Pulmonary artery endothelial cell (primary cell): ENCODE data around the gene POU5F2. TPM values are rescaled to one million over a fixed set of nuclear protein-coding genes. Genes with fewer than 3 reads are reported as not detected.

Source experiments
- DNase-seq: peaks from one replicate; pipeline ENCODE4 v3.0.0-alpha.2; 2011; ENCODE audit warnings: low read depth, low spot score
- total RNA-seq: library from RNA; depleted of rRNA; stranded (reverse); fragments of >200 nt; gene quantifications from 2 replicates; pipeline ENCODE4 v1.2.3, GENCODE V29; 2014

POU5F2 gene
- 0.26 and 0.46 TPM in 2 replicates for total RNA-seq

DNA sequence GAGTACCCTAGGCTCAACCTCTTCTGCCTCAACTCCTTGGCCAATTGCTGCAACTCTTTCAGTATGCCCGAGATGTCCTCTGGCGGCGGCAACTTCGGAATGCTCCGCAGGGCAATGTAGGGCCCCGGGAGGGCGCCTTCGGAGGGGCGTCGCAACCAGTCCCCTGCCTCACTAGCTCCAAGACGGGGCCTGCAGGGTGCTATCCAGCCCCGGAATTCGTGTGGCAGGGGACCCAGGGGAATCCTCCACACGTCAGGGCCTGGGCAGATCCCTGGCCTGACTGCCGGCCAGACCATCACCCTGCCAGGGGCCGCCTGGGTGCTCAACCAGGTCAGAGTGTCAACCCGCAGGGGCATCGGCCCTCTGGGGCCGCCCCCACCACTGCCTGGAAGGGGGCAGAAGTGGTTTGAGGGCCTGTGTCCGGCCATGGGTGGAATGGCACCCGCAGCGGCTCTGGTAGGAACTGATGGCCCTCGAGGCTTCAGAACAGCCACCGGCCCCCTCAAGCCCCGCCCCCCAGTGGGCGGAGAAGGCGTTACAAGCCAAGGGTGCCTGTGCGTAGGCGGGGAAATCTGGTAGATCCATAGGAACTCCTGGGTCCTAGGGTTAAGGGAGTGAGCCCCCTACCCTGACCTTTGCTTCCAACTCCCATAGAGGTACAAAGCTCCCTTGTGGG, at the start of gene POU5F2:
POU5F2 (minus strand) TSS at position 465 of the 676 bp plus-strand sequence; CDS start at position 428, 37 bp downstream.
- DNase-seq = no peak

- DNase-seq = no peak
Measured at GRCh38 chr5:93790401-93790800, 49.0 kb upstream of the POU5F2 start.

DNA sequence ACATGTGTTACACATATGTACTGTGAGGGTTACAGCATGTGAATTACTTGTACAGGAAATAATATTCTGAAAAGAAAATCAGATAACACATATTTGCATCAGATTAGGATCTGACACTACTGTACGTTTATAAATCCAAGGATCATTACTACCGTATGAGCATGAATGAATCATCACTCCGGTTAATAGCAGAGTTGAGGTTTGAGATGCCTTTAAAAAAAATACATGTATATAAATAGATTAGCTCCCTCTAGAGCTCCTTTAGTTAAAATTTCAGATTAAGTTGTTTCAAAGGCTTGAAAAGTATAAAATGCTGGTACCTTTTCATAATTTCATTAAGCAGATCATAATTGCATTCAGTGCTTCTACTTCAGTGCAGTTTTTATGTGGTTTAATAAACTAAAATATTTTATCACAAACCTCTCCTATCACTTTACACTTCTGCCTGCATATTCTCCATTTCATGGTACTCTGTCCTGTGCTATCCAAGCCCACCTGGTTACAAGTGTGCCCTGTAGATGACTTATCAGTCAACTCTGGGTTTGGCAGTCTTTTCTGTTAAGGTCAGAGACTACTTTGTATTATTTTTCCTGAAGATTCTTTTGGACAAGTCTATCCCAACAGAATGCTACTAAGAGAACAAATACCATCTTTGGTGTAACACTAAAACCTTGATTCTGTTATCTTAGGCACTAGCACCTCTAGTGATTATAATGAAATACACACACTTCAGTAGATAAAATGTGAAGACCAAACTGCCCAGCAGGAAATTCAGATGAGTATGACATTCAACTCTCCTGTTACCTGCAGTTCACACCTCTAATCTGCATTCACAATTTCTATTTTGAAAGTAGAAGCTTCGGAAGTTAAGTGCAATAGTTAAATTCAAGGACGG, 48.0 kb upstream of the POU5F2 start:
- DNase-seq = no peak

DNA sequence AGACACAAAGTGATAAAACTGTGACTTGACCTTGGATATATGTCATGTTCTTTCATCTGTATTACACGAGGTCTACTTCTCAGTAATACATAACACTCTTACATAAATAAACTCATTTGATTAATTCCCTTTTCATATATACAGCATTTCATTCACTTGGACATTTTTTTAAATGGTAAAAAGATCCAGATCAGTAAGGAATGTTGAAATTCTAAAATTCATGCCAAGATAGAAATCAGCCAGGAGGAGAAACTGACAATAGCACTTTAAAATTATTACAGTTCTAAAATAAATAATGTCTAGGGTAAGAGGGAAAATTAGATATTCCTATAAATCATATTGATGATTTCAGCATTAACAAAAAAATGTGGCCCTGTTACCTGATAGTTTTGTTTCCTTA, 46.2 kb upstream of the POU5F2 start:
- no peak for DNase-seq

GRCh38 chr5:93785475-93785874, 44.1 kb upstream of the POU5F2 start:
- DNase-seq = no peak

- no peak for DNase-seq
Measured at GRCh38 chr5:93782978-93783377, 41.6 kb upstream of the POU5F2 start.

DNA sequence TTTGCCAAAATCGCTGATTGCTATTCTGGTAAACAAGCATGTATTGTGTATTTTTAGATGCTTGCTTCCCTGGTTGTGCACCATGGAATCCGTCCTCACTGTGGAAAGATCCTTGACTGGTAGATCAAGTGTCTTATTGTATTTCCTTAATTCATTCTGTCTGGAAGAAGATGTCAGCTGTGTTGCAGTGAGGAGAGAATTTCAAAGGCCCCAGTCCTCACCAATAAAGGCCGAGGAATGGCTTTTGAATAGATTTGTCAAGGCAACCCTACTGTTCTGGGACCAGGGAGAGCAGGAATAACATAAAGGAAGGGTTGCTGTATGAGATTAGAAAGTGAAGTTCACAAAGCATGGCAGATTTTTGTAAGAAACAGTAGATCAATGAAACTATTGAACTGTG, 36.2 kb upstream of the POU5F2 start:
- no peak for DNase-seq

DNA sequence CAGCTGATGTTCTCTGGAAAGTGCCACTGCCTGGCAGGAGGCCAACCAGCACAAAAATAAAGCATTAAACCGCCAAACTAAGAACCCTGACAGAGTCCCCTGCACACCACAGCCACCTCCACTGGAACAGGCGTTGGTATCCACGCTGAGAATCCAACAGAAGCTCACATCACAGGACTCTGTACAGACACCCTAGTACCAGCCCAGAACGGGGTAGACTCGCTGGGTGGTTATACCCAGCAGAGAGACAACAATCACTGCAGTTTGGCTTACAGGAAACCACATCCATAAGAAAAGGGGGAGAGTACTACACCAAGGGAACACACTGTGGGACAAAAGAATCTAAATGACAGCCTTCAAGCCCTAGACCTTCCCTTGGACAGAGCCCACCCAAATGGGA, 15.0 kb upstream of the POU5F2 start:
- DNase-seq = no peak

- no peak for DNase-seq
Measured at GRCh38 chr5:93755716-93756115, 14.3 kb upstream of the POU5F2 start.

GRCh38 chr5:93748875-93749397, 7.5 kb upstream of the POU5F2 start:
- DNase-seq = no peak

DNA sequence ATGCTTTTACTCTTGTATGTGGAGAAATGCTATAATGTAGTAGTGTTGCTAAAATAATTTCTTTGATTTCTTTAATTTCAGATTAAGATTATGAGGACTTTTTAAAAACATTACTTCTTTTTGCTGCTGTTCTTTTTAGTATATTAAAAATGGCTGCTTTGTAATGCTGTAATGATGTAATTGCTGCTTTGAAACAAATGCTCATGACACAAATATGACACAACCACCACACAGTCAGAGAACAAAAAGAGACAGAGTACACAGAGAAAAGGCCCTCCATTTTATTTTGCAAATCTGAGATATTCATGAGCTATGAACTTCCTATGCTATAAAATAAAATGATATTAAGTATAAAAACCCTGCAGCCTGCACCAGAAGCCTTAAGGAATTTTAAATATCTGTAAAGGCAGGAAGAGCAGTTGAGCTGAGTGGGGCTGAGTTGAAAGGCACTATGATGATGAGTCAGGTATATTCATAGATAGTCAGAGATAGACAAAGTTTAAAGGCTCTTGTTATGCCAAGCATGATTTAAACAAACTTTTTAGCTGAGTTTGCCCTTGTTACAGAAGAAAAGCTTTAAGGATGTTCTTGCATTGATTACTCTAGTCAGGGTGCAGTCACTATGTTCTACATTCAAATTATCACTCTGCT, 5.1 kb upstream of the POU5F2 start:
- DNase-seq = no peak

DNA sequence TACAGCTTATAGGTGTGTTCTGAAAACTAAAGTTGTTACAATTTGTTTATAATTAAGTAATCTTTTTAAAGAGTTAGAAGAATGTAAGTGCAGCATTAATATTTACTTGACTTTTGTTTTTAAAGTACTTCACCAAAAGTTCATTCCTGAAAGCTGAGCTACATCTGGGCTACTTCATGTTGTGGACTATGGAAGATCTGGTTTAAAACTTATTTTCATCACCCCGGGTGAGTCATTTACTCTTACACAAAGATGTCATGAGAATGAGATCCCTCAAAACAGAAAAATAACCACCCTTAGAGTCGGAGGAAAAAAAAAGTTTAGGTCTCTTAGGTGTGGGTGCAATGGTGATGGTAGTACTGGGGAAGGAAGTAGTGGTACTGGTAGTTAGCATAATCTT, 5.1 kb downstream of the POU5F2 start:
- no peak for DNase-seq

DNA sequence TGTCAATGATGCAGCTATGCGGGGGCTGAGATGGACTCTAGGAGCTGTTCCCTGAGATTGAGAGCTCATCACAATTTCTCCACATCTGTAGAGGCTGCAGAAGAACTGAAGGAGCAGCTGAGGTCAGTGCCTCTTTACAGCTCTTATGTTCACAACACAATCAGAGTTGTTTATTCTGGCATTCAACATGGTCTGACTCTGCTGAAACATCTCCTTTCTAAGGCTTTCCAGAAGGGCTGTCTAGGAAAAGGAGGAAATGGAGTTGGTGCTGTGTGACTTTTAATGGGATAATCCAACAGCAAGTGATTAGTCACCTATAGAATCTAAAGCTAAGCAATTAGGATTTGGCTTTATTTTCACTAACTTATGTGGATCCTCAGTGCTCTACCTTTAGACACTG, 6.0 kb downstream of the POU5F2 start:
- DNase-seq = peak; percentile 60

- no peak for DNase-seq
Measured at GRCh38 chr5:93731987-93732386, 9.4 kb downstream of the POU5F2 start.

DNA sequence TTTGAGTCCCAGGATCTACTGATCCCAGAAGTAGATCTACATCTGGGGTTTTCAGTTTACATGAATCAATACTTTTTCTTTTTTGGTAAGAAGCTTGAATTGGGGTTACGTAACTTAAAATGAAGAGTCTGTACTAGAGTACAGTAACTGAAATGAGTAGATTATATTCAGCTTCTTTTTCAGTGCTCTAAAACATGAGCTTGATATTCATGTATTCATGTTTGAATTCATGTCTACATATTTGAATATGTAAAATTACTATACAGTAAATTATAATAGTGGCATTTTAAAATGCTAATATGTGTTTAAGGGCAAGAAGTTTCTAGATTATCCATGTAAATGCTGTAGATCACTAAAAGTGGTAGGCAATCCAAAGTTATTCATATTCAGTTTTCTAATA, 14.8 kb downstream of the POU5F2 start:
- DNase-seq = no peak

GRCh38 chr5:93724791-93725190, 16.6 kb downstream of the POU5F2 start:
- no peak for DNase-seq

DNA sequence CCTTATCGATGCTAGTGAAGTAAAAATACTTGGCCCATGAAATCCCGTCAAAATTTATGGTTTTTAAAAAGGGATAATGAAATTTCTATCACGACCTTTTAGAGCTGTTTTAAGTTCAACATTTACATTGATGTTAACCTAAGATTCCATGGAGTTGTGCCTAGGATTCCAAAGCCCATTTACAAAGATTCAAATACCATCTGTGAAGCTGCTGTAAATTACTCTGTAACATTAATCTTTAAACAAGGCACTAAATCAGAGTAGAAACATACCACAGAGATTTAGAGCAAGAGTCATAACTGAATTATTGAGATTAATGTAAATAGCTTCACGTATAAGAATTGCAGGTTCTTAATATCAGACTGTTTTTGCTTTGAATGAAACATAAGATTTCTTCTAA, 17.7 kb downstream of the POU5F2 start:
- no peak for DNase-seq

- no peak for DNase-seq
Measured at GRCh38 chr5:93723005-93723404, 18.4 kb downstream of the POU5F2 start.

- no peak for DNase-seq
Measured at GRCh38 chr5:93722588-93722987, 18.8 kb downstream of the POU5F2 start.

DNA sequence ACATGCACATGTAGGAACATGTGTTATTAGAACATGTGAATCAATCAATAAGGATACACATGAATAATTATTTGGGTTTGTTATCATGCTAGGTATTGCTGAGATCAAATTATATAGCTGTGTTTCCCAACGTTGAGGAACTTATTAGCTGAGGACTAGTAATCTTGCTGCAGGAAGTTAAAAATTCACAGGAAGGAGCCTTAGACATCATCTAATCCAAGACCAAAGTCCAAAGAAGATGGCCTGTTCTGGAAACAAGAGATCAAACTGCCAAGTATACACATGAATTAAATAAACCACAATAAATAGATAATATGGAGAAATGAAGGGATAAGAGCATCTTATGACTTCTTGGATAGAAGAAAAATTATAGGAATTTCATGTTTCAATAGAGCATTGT, 19.9 kb downstream of the POU5F2 start:
- DNase-seq = no peak

- no peak for DNase-seq
Measured at GRCh38 chr5:93721071-93721470, 20.3 kb downstream of the POU5F2 start.

DNA sequence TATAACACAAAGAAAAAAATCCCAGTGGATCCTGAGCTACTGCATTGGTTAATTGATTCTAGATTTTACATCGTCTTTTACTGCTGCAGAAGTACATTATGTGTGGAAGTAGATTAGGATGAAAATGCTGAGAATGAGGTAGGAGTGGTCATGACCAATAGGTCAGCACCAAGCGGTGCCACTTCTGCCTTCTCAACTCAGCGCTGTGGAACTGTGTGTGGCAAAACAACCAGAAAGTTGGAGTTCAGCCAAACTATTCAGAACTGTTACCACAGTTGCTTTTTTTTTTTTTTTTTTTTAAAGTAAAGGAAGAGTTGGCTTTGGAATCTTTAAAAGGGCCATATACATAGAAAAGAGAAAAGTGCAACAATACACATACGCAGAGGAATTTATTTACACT, 24.2 kb downstream of the POU5F2 start:
- peak; percentile 22 for DNase-seq
